AG20443 (cell line): Measurements from ENCODE around the gene IFFO2.
"Not testable (repeated sequence)": the region's sequence is repeated elsewhere in the genome, so short reads cannot be mapped to it uniquely, and the experiment has no call there.

ENCODE experiments used
- DNase-seq: peaks from one replicate; pipeline ENCODE4 v3.0.0; 2012; ENCODE audit warnings: low spot score, mixed read lengths

Gene IFFO2

GRCh38 chr1:18893120-18893519 lies 63.4 kb downstream of the IFFO2 start:
- no peak for DNase-seq

GRCh38 chr1:18891858-18892257 lies 64.6 kb downstream of the IFFO2 start:
- not testable (repeated sequence) for DNase-seq

- no peak for DNase-seq
Measured at GRCh38 chr1:18891426-18891780, 65.1 kb downstream of the IFFO2 start.

- peak; percentile 84 for DNase-seq
Measured at GRCh38 chr1:18890706-18891425, 65.6 kb downstream of the IFFO2 start.

GRCh38 chr1:18886003-18886335 lies 70.5 kb downstream of the IFFO2 start:
- peak; percentile 81 for DNase-seq

GRCh38 chr1:18885311-18886002 lies 71.0 kb downstream of the IFFO2 start:
- no peak for DNase-seq

GRCh38 chr1:18884727-18885126 lies 71.7 kb downstream of the IFFO2 start:
- DNase-seq = no peak

GRCh38 chr1:18884419-18884717 lies 72.1 kb downstream of the IFFO2 start:
- DNase-seq = no peak

- peak; percentile 84 for DNase-seq
Measured at GRCh38 chr1:18883636-18884418, 72.6 kb downstream of the IFFO2 start.

GRCh38 chr1:18883079-18883478 lies 73.4 kb downstream of the IFFO2 start:
- DNase-seq = no peak

GRCh38 chr1:18882486-18882885 lies 74.0 kb downstream of the IFFO2 start:
- DNase-seq = peak; percentile 84

- no peak for DNase-seq
Measured at GRCh38 chr1:18881642-18882431, 74.6 kb downstream of the IFFO2 start.

- DNase-seq = no peak
Measured at GRCh38 chr1:18881164-18881563, 75.3 kb downstream of the IFFO2 start.

- no peak for DNase-seq
Measured at GRCh38 chr1:18880585-18880984, 75.9 kb downstream of the IFFO2 start.

- DNase-seq = no peak
Measured at GRCh38 chr1:18879791-18880309, 76.6 kb downstream of the IFFO2 start.

- DNase-seq = no peak
Measured at GRCh38 chr1:18879215-18879790, 77.2 kb downstream of the IFFO2 start.

- DNase-seq = no peak
Measured at GRCh38 chr1:18878538-18879214, 77.8 kb downstream of the IFFO2 start.

- DNase-seq = no peak
Measured at GRCh38 chr1:18877282-18877681, 79.2 kb downstream of the IFFO2 start.

- DNase-seq = no peak
Measured at GRCh38 chr1:18876210-18876609, 80.3 kb downstream of the IFFO2 start.

- DNase-seq = no peak
Measured at GRCh38 chr1:18875796-18876128, 80.7 kb downstream of the IFFO2 start.

GRCh38 chr1:18875107-18875795 lies 81.2 kb downstream of the IFFO2 start:
- DNase-seq = peak; percentile 93
